SK-N-SH treated with all-trans-retinoic acid at 6 μM for 48 hours (cell line): Measurements from ENCODE around the gene RPL28.

Experiments used
- ATAC-seq: fragments of 200-7000 bp; cut with Tn5 transposase; 3 replicates; pipeline ENCODE4 v1.9.1; 2020; ENCODE audit warnings: mild to moderate bottlenecking, moderate library complexity
- ARNTL ChIP-seq: fragments of 450-650 bp; formaldehyde crosslinking; IDR thresholded peaks from 2 replicates; pipeline ENCODE4 v1.5.0; 2020; ENCODE audit warnings: low read depth, mild to moderate bottlenecking, moderate library complexity, borderline replicate concordance
- BACH2 ChIP-seq: fragments of 250-450 bp; sonication (Bioruptor Pico); IDR thresholded peaks from 2 replicates; pipeline ENCODE4 v1.9.0; 2021; ENCODE audit warnings: mild to moderate bottlenecking, borderline replicate concordance
- CSDC2 ChIP-seq: fragments of 250-450 bp; sonication (Bioruptor Pico); IDR thresholded peaks from 2 replicates; pipeline ENCODE4 v1.5.0; 2020; ENCODE audit warnings: mild to moderate bottlenecking, moderate library complexity
- ESRRG ChIP-seq: fragments of 250-450 bp; sonication (Bioruptor Pico); IDR thresholded peaks from 2 replicates; pipeline ENCODE4 v1.6.1; 2021; ENCODE audit warnings: mild to moderate bottlenecking
- GLIS3 ChIP-seq: fragments of 250-450 bp; sonication (Bioruptor Pico); IDR thresholded peaks from 2 replicates; pipeline ENCODE4 v1.5.0; 2020; ENCODE audit warnings: mild to moderate bottlenecking, moderate library complexity
- ISL1 ChIP-seq: fragments of 250-450 bp; sonication (Bioruptor Pico); IDR thresholded peaks from 2 replicates; pipeline ENCODE4 v2.1.2; 2022; ENCODE audit warnings: mild to moderate bottlenecking, moderate library complexity
- OSR1 ChIP-seq: fragments of 250-450 bp; sonication (Bioruptor Pico); IDR thresholded peaks from 2 replicates; pipeline ENCODE4 v1.8.0; 2022; ENCODE audit warnings: moderate library complexity, mild to moderate bottlenecking, inconsistent platforms
- PPARA ChIP-seq: fragments of 250-450 bp; sonication (Bioruptor Pico); IDR thresholded peaks from 2 replicates; pipeline ENCODE4 v1.5.0; 2020; ENCODE audit warnings: mild to moderate bottlenecking, borderline replicate concordance
- RARB ChIP-seq: fragments of 250-450 bp; sonication (Bioruptor Pico); IDR thresholded peaks from 2 replicates; pipeline ENCODE4 v1.8.0; 2021; ENCODE audit warnings: mild to moderate bottlenecking, moderate library complexity
- SNAI2 ChIP-seq: fragments of 250-450 bp; sonication (Bioruptor Pico); IDR thresholded peaks from 2 replicates; pipeline ENCODE4 v1.5.0; 2020; ENCODE audit warnings: mild to moderate bottlenecking, moderate library complexity
- TCF4 ChIP-seq: fragments of 250-450 bp; sonication (Bioruptor Pico); IDR thresholded peaks from 2 replicates; pipeline ENCODE4 v1.8.0; 2021; ENCODE audit warnings: mild to moderate bottlenecking, moderate library complexity, borderline replicate concordance
- TOX ChIP-seq: fragments of 250-450 bp; sonication (Bioruptor Pico); IDR thresholded peaks from 2 replicates; pipeline ENCODE4 v1.8.0; 2021; ENCODE audit warnings: mild to moderate bottlenecking, moderate library complexity, borderline replicate concordance
- ZC3H10 ChIP-seq: fragments of 250-450 bp; sonication (Bioruptor Pico); IDR thresholded peaks from 2 replicates; pipeline ENCODE4 v1.5.1; 2021; ENCODE audit warnings: mild to moderate bottlenecking, moderate library complexity
- ZFP3 ChIP-seq: fragments of 250-450 bp; sonication (Bioruptor Pico); IDR thresholded peaks from 2 replicates; pipeline ENCODE4 v1.5.0; 2020; ENCODE audit warnings: mild to moderate bottlenecking, moderate library complexity
- ZFP30 ChIP-seq: fragments of 450-650 bp; formaldehyde crosslinking; IDR thresholded peaks from 2 replicates; pipeline ENCODE4 v1.5.0; 2022; ENCODE audit warnings: mild to moderate bottlenecking, moderate library complexity
- ZNF565 ChIP-seq: fragments of 450-650 bp; formaldehyde crosslinking; conservative IDR thresholded peaks from 2 replicates; pipeline ENCODE4 v1.5.0; 2020; ENCODE audit warnings: low read depth, mild to moderate bottlenecking, moderate library complexity
- ZNF70 ChIP-seq: fragments of 450-650 bp; formaldehyde crosslinking; IDR thresholded peaks from 2 replicates; pipeline ENCODE4 v1.5.0; 2020; ENCODE audit warnings: mild to moderate bottlenecking, moderate library complexity
- ZNF8 ChIP-seq: fragments of 450-650 bp; formaldehyde crosslinking; IDR thresholded peaks from 2 replicates; pipeline ENCODE4 v1.5.0; 2020; ENCODE audit warnings: mild to moderate bottlenecking, moderate library complexity
- TF ChIP-seq, protein P1 (sequence below): fragments of 250-450 bp; sonication (Bioruptor Pico); IDR thresholded peaks from 2 replicates; pipeline ENCODE4 v1.5.1; 2021; ENCODE audit warnings: mild to moderate bottlenecking, moderate library complexity
- TF ChIP-seq, protein P2 (sequence below): fragments of 250-450 bp; sonication (Bioruptor Pico); IDR thresholded peaks from 2 replicates; pipeline ENCODE4 v1.8.0; 2020; ENCODE audit warnings: mild to moderate bottlenecking, moderate library complexity, borderline replicate concordance
- TF ChIP-seq, protein P3 (sequence below): fragments of 250-450 bp; sonication (Bioruptor Pico); IDR thresholded peaks from 2 replicates; pipeline ENCODE4 v1.5.0; 2020; ENCODE audit warnings: mild to moderate bottlenecking, moderate library complexity
- TF ChIP-seq, protein P4 (sequence below): fragments of 250-450 bp; sonication (Bioruptor Pico); IDR thresholded peaks from 2 replicates; pipeline ENCODE4 v1.5.1; 2020; ENCODE audit warnings: low read depth, mild to moderate bottlenecking, moderate library complexity
- TF ChIP-seq, protein P5 (sequence below): fragments of 250-450 bp; sonication (Bioruptor Pico); IDR thresholded peaks from 2 replicates; pipeline ENCODE4 v1.8.0; 2021; ENCODE audit warnings: low read depth, mild to moderate bottlenecking, moderate library complexity, borderline replicate concordance

The RPL28 gene

GRCh38 chr19:55365245-55365644 is 20.5 kb upstream of the RPL28 start (continued):
- TF ChIP-seq ISL1 (CRISPR knock-in tag), result no peak
- TF ChIP-seq ZFP3 (CRISPR knock-in tag), result no peak
- TF ChIP-seq ZC3H10, result no peak
- no peak for TF ChIP-seq OSR1 (CRISPR knock-in tag)

DNA sequence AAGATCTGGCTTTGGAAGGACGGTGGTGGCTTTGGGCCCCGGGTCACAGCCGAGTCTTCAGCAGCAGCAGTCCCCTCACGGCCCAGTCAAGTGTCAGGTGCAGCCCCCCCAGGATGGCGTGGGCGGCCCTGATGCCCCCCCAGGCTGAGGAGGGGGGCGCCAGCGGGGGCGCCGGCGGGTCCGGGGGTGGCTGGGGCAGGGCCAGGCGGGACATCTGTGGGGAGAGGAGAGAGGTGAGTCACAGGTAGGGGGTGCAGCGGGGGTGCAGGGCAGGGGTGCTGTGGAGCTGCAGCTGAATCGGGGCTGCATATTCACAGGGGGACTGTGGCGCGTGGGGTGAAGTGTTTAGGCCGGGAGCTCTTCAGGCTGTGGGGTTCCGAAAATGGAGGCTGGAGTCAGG is 19.8 kb upstream of the RPL28 start:
- no peak for ATAC-seq
- TF ChIP-seq, protein P1, sequence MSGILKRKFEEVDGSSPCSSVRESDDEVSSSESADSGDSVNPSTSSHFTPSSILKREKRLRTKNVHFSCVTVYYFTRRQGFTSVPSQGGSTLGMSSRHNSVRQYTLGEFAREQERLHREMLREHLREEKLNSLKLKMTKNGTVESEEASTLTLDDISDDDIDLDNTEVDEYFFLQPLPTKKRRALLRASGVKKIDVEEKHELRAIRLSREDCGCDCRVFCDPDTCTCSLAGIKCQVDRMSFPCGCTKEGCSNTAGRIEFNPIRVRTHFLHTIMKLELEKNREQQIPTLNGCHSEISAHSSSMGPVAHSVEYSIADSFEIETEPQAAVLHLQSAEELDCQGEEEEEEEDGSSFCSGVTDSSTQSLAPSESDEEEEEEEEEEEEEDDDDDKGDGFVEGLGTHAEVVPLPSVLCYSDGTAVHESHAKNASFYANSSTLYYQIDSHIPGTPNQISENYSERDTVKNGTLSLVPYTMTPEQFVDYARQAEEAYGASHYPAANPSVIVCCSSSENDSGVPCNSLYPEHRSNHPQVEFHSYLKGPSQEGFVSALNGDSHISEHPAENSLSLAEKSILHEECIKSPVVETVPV (CRISPR knock-in tag), result no peak
- no peak for TF ChIP-seq ZFP30
- no peak for TF ChIP-seq ESRRG (CRISPR knock-in tag)
- TF ChIP-seq, protein P2, sequence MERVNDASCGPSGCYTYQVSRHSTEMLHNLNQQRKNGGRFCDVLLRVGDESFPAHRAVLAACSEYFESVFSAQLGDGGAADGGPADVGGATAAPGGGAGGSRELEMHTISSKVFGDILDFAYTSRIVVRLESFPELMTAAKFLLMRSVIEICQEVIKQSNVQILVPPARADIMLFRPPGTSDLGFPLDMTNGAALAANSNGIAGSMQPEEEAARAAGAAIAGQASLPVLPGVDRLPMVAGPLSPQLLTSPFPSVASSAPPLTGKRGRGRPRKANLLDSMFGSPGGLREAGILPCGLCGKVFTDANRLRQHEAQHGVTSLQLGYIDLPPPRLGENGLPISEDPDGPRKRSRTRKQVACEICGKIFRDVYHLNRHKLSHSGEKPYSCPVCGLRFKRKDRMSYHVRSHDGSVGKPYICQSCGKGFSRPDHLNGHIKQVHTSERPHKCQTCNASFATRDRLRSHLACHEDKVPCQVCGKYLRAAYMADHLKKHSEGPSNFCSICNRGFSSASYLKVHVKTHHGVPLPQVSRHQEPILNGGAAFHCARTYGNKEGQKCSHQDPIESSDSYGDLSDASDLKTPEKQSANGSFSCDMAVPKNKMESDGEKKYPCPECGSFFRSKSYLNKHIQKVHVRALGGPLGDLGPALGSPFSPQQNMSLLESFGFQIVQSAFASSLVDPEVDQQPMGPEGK (CRISPR knock-in tag), result no peak
- no peak for TF ChIP-seq TCF4 (CRISPR knock-in tag)
- no peak for TF ChIP-seq ZNF8 (CRISPR knock-in tag)
- TF ChIP-seq ZFP3 (CRISPR knock-in tag), result no peak
- TF ChIP-seq ZC3H10, result no peak
- TF ChIP-seq, protein P3, sequence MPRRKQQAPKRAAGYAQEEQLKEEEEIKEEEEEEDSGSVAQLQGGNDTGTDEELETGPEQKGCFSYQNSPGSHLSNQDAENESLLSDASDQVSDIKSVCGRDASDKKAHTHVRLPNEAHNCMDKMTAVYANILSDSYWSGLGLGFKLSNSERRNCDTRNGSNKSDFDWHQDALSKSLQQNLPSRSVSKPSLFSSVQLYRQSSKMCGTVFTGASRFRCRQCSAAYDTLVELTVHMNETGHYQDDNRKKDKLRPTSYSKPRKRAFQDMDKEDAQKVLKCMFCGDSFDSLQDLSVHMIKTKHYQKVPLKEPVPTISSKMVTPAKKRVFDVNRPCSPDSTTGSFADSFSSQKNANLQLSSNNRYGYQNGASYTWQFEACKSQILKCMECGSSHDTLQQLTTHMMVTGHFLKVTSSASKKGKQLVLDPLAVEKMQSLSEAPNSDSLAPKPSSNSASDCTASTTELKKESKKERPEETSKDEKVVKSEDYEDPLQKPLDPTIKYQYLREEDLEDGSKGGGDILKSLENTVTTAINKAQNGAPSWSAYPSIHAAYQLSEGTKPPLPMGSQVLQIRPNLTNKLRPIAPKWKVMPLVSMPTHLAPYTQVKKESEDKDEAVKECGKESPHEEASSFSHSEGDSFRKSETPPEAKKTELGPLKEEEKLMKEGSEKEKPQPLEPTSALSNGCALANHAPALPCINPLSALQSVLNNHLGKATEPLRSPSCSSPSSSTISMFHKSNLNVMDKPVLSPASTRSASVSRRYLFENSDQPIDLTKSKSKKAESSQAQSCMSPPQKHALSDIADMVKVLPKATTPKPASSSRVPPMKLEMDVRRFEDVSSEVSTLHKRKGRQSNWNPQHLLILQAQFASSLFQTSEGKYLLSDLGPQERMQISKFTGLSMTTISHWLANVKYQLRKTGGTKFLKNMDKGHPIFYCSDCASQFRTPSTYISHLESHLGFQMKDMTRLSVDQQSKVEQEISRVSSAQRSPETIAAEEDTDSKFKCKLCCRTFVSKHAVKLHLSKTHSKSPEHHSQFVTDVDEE (CRISPR knock-in tag), result no peak
- no peak for TF ChIP-seq SNAI2 (CRISPR knock-in tag)
- no peak for TF ChIP-seq BACH2
- no peak for TF ChIP-seq ZNF70 (CRISPR knock-in tag)
- no peak for TF ChIP-seq RARB (CRISPR knock-in tag)
- TF ChIP-seq TOX (CRISPR knock-in tag), result no peak
- TF ChIP-seq GLIS3 (CRISPR knock-in tag), result no peak
- no peak for TF ChIP-seq ARNTL (CRISPR knock-in tag)
- no peak for TF ChIP-seq ISL1 (CRISPR knock-in tag)
- TF ChIP-seq, protein P4, sequence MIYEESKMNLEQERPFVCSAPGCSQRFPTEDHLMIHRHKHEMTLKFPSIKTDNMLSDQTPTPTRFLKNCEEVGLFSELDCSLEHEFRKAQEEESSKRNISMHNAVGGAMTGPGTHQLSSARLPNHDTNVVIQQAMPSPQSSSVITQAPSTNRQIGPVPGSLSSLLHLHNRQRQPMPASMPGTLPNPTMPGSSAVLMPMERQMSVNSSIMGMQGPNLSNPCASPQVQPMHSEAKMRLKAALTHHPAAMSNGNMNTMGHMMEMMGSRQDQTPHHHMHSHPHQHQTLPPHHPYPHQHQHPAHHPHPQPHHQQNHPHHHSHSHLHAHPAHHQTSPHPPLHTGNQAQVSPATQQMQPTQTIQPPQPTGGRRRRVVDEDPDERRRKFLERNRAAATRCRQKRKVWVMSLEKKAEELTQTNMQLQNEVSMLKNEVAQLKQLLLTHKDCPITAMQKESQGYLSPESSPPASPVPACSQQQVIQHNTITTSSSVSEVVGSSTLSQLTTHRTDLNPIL (CRISPR knock-in tag), result no peak
- TF ChIP-seq ZNF565 (CRISPR knock-in tag), result no peak
- TF ChIP-seq OSR1 (CRISPR knock-in tag), result no peak

GRCh38 chr19:55366790-55367189 is 18.9 kb upstream of the RPL28 start:
- ATAC-seq, result no peak
- TF ChIP-seq ZNF565 (CRISPR knock-in tag) (no peak), BACH2 (no peak), PPARA (CRISPR knock-in tag) (no peak), ZFP3 (CRISPR knock-in tag) (no peak), TOX (CRISPR knock-in tag) (no peak), ZC3H10 (no peak), SNAI2 (CRISPR knock-in tag) (no peak), ZNF70 (CRISPR knock-in tag) (no peak), CSDC2 (CRISPR knock-in tag) (no peak), TCF4 (CRISPR knock-in tag) (no peak), ISL1 (CRISPR knock-in tag) (no peak), ARNTL (CRISPR knock-in tag) (no peak), GLIS3 (CRISPR knock-in tag) (no peak), ZFP30 (no peak)
- TF ChIP-seq, protein P5, sequence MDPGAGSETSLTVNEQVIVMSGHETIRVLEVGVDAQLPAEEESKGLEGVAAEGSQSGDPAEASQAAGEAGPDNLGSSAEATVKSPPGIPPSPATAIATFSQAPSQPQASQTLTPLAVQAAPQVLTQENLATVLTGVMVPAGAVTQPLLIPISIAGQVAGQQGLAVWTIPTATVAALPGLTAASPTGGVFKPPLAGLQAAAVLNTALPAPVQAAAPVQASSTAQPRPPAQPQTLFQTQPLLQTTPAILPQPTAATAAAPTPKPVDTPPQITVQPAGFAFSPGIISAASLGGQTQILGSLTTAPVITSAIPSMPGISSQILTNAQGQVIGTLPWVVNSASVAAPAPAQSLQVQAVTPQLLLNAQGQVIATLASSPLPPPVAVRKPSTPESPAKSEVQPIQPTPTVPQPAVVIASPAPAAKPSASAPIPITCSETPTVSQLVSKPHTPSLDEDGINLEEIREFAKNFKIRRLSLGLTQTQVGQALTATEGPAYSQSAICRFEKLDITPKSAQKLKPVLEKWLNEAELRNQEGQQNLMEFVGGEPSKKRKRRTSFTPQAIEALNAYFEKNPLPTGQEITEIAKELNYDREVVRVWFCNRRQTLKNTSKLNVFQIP (CRISPR knock-in tag), result no peak
- TF ChIP-seq, protein P2 (CRISPR knock-in tag), result no peak
- TF ChIP-seq, protein P4 (CRISPR knock-in tag), result no peak
- TF ChIP-seq, protein P1 (CRISPR knock-in tag), result no peak
